PFSK-1 (cell line): ENCODE data around the gene EMC8.

Experiments
- POLR2AphosphoS5 ChIP-seq: IDR thresholded peaks from 2 replicates; pipeline ENCODE4 v1.6.1; 2012; ENCODE audit warnings: low read depth, mild to moderate bottlenecking, control low read depth, low read length, moderate library complexity
- TAF1 ChIP-seq: IDR thresholded peaks from 2 replicates; pipeline ENCODE4 v1.6.1; 2012; ENCODE audit warnings: low read length, control low read depth, borderline replicate concordance; ENCODE audit not compliant: insufficient read depth

DNA sequence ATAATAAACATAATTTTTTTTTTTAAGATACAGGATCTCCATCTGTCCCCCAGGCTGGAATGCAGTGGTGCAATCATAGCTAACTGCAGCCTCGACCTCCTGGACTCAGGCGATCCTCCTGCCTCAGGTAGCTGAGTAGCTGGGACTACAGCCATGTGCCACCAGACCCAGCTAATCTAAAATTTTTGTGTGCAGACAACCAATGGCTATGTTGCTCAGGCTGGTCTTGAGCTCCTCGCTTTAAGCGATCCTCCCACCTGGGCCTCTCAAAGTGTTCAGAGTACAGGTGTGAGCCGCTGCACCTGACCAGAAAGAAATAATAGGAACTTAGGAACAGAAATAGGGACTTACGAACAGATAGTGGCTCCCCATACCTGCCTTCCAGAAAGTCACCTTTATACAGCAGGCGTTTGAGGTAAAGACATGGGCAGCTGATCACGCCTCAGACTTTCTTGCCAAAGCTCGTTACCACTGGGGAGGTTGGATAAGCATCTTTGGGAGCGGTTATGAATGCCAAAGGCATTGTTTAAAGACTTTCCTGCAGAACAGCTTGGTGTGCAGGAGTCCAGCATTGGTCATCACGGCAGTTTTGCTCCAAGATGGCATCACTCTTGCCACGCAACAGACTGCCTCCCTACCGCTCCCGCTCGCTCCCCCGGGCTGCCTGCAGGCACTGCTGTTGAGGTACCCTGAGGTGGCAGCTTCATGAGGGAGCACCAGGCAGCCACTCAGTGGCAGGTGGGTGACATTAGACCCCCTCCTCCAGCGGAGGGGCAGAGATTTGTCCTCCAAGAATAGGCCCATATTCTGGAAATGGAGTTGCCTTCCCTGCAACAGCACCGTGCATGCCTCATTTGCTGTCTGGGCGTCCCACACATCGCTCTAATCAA, 13.7 kb upstream of the EMC8 start:
- no peak for TF ChIP-seq POLR2AphosphoS5
- no peak for TF ChIP-seq TAF1
